Measurements from ENCODE around the gene SLITRK2. TPM values are rescaled to one million over a fixed set of nuclear protein-coding genes. Genes with fewer than 3 reads are reported as not detected.

SLITRK2 gene
- total and polyA plus RNA-seq, 10 of the 15 experiments (the other 5 are each of a cell fraction or from before 2014, with no cell fraction given), result not detected

DNA sequence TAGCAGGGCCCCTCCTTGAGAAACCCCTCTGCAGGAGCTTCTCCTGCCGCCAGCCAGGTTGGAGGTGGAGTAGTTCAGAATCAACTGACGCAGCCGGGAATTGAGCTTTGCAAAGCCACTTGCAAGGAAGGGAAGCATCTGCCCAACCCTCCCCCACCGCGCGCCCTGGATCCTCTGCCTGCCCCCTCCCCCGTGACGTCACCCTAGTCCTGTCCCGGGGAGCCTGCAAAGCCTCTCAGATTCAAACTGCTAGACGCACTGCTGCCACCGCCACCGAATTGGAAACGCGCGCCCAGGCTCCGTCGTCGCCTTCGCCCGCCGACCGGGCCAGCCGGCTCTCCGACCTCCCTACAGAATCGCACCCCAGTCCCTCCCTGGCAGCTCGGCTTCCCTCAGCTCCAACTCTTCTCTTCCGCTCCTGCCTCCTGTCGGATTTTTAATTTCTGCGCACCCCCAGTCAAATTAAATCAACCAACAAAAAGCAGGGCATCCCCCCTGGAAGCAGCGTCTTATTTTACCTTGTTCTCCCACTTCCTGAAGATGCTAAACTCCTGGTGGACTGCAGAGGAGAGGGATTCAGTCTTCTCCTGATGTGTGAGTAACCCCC lies 3.8 kb downstream of the SLITRK2 start (continued):
- TF ChIP-seq HCFC1 (IDR thresholded peaks at IDR 0.05; ENCODE audit: low read length) (no peak), FOS (IDR thresholded peaks at IDR 0.05; ENCODE audit: borderline replicate concordance, extremely low read depth, insufficient read length) (no peak), ZNF622 (IDR thresholded peaks at IDR 0.05) (no peak)

DNA sequence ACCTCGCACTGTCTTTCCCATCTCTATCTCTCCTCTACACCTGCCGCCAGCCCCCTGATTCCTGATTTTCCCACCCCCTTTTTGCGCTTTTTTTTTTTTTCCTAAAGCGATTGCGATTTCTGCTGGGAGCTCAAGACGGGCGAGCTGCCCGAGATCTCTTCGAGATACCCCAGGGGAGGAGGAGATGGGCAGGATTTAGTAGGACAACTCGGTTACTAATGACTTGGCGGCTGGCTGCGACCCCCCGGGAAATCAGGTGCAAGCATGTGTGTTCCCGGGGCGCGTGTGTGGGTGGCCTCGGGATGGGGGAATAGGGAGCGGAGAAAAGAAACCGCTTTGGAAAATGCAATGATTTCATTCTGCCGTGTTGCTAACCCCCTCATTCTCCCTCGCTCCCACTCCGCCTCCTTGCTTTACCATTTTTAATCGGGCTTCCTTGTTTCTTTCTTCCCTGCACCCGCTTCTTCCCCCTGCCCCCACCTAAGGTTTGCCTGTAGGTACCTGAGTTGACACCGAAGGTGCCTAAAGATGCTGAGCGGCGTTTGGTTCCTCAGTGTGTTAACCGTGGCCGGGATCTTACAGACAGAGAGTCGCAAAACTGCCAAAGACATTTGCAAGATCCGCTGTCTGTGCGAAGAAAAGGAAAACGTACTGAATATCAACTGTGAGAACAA lies 4.4 kb downstream of the SLITRK2 start:
- ChIA-PET POLR2A (no interaction called here), SMC1A (ENCODE audit: uncharacterized antibody, unreplicated experiment) (no interaction called here), CTCF (no interaction called here), RAD21 (ENCODE audit: unreplicated experiment) (no interaction called here)
- Histone ChIP-seq H3K4me3 (no peak overlapping the region), H3K4me1 (ENCODE audit: control insufficient read depth, insufficient read depth, low read length) (no peaks in the 10 kb centered on the region), H3K9ac (ENCODE audit: control insufficient read depth, insufficient read depth, low read length) (no peak overlapping the region), H3K79me2 (ENCODE audit: control insufficient read depth, insufficient read depth, low read length) (no peaks in the 10 kb centered on the region), H4K20me1 (ENCODE audit: control insufficient read depth, insufficient read depth) (no peaks in the 10 kb centered on the region), H3K27ac (ENCODE audit: control insufficient read depth, insufficient read depth) (no peak overlapping the region), H3K9me3 (replicated peaks; ENCODE audit: control insufficient read depth, insufficient read depth, low read length) (no peaks in the 10 kb centered on the region; the same call in 2 of the 3 replicates), H3K36me3 (ENCODE audit: control insufficient read depth in 2 of 2, insufficient read depth in 2 of 2, low read length in 1 of 2) (no peaks in the 10 kb centered on the region), H2AFZ (ENCODE audit: control insufficient read depth, low read depth, low read length) (no peak overlapping the region), H3K4me2 (ENCODE audit: control insufficient read depth, insufficient read depth) (no peak overlapping the region), H3K27me3 (replicated peaks in 1 of 2; ENCODE audit: control insufficient read depth in 2 of 2, insufficient read depth in 2 of 2, low read length in 1 of 2) (no peaks in the 10 kb centered on the region)
- BruUV-seq (replicated peaks), result no TSS peak
- FAIRE-seq (no peak), ATAC-seq (no peak), DNase-seq (ENCODE audit: low read depth, low spot score) (no peak)
- in situ Hi-C loops (cut with MboI) (no loop called here), intact Hi-C loops (cut with micrococcal nuclease; ENCODE audit: unreplicated experiment) (no loop called here)
- WGBS (ENCODE audit: insufficient coverage, insufficient replicate concordance, low lambda C conversion rate, missing lambda C conversion rate), result 47% methylated on average over 27 of the region's 33 CpGs
- TF ChIP-seq, protein P1, sequence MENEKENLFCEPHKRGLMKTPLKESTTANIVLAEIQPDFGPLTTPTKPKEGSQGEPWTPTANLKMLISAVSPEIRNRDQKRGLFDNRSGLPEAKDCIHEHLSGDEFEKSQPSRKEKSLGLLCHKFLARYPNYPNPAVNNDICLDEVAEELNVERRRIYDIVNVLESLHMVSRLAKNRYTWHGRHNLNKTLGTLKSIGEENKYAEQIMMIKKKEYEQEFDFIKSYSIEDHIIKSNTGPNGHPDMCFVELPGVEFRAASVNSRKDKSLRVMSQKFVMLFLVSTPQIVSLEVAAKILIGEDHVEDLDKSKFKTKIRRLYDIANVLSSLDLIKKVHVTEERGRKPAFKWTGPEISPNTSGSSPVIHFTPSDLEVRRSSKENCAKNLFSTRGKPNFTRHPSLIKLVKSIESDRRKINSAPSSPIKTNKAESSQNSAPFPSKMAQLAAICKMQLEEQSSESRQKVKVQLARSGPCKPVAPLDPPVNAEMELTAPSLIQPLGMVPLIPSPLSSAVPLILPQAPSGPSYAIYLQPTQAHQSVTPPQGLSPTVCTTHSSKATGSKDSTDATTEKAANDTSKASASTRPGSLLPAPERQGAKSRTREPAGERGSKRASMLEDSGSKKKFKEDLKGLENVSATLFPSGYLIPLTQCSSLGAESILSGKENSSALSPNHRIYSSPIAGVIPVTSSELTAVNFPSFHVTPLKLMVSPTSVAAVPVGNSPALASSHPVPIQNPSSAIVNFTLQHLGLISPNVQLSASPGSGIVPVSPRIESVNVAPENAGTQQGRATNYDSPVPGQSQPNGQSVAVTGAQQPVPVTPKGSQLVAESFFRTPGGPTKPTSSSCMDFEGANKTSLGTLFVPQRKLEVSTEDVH (IDR thresholded peaks at IDR 0.05; ENCODE audit: low read depth, partially characterized antibody), result no peak
- TF ChIP-seq IKZF1 (conservative IDR thresholded peaks at IDR 0.05) (no peak), POLR2AphosphoS5 (IDR thresholded peaks at IDR 0.05; ENCODE audit: low read length) (no peak), RAD21 (IDR thresholded peaks at IDR 0.05; ENCODE audit: insufficient read depth, low read depth, low read length) (no peak), CHD2 (IDR thresholded peaks at IDR 0.05; ENCODE audit: borderline replicate concordance, low read depth, low read length) (no peak), ESRRA (IDR thresholded peaks at IDR 0.05; ENCODE audit: low read length) (no peak), SUZ12 (IDR thresholded peaks at IDR 0.05; ENCODE audit: unreplicated experiment) (no peak), YBX1 (IDR thresholded peaks at IDR 0.05) (no peak), BACH1 (IDR thresholded peaks at IDR 0.05; ENCODE audit: borderline replicate concordance) (no peak), TCF12 (IDR thresholded peaks at IDR 0.05; ENCODE audit: low read depth, low read length) (no peak), DPF2 (IDR thresholded peaks at IDR 0.05) (no peak), KLF5 (IDR thresholded peaks at IDR 0.05; ENCODE audit: partially characterized antibody) (no peak)
- TF ChIP-seq, protein P2, sequence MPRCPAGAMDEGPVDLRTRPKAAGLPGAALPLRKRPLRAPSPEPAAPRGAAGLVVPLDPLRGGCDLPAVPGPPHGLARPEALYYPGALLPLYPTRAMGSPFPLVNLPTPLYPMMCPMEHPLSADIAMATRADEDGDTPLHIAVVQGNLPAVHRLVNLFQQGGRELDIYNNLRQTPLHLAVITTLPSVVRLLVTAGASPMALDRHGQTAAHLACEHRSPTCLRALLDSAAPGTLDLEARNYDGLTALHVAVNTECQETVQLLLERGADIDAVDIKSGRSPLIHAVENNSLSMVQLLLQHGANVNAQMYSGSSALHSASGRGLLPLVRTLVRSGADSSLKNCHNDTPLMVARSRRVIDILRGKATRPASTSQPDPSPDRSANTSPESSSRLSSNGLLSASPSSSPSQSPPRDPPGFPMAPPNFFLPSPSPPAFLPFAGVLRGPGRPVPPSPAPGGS (IDR thresholded peaks at IDR 0.05; ENCODE audit: borderline replicate concordance, insufficient read depth, low read depth, low read length, poor library complexity, severe bottlenecking), result no peak
- TF ChIP-seq, protein P3, sequence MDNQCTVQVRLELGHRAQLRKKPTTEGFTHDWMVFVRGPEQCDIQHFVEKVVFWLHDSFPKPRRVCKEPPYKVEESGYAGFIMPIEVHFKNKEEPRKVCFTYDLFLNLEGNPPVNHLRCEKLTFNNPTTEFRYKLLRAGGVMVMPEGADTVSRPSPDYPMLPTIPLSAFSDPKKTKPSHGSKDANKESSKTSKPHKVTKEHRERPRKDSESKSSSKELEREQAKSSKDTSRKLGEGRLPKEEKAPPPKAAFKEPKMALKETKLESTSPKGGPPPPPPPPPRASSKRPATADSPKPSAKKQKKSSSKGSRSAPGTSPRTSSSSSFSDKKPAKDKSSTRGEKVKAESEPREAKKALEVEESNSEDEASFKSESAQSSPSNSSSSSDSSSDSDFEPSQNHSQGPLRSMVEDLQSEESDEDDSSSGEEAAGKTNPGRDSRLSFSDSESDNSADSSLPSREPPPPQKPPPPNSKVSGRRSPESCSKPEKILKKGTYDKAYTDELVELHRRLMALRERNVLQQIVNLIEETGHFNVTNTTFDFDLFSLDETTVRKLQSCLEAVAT (IDR thresholded peaks at IDR 0.05), result no peak
- TF ChIP-seq, protein P4, sequence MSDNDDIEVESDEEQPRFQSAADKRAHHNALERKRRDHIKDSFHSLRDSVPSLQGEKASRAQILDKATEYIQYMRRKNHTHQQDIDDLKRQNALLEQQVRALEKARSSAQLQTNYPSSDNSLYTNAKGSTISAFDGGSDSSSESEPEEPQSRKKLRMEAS (IDR thresholded peaks at IDR 0.05; ENCODE audit: low read depth, low read length), result no peak
